Neural progenitor cell (in vitro differentiated cells): ENCODE results near the gene GIGYF2. TPM values are rescaled to one million over a fixed set of nuclear protein-coding genes. Genes with fewer than 3 reads are reported as not detected.
A peak's percentile ranks its signal among the peaks of the same experiment; 100 is the strongest.

Experiments used
- DNase-seq: peaks from one replicate; pipeline ENCODE4 v3.0.0-alpha.2; 2016; ENCODE audit warnings: low spot score
- H2AFZ ChIP-seq: fragments of 200-600 bp; sonication (generic); replicated peaks from 2 replicates; pipeline ENCODE4 v1.6.1; 2016; ENCODE audit warnings: antibody characterized with exemption
- H3F3A ChIP-seq: fragments of 200-600 bp; sonication (generic); 2 replicates; pipeline ENCODE4 v1.6.1; 2016; ENCODE audit warnings: antibody characterized with exemption, low read depth
- H3K27ac ChIP-seq: fragments of 200-600 bp; sonication (generic); 2 replicates; pipeline ENCODE4 v1.5.1; 2016; ENCODE audit warnings: mild to moderate bottlenecking
- H3K27me3 ChIP-seq: fragments of 200-600 bp; sonication (generic); 2 replicates; pipeline ENCODE4 v1.6.1; 2016; ENCODE audit warnings: mild to moderate bottlenecking, moderate library complexity
- H3K36me3 ChIP-seq: fragments of 200-600 bp; sonication (generic); 2 replicates; pipeline ENCODE4 v1.5.1; 2016
- H3K4me1 ChIP-seq: fragments of 200-600 bp; sonication (generic); 2 replicates; pipeline ENCODE4 v1.6.1; 2016; ENCODE audit warnings: mixed run types
- H3K4me2 ChIP-seq: fragments of 200-600 bp; sonication (generic); 2 replicates; pipeline ENCODE4 v1.6.1; 2016
- H3K4me3 ChIP-seq: fragments of 200-600 bp; sonication (generic); 2 replicates; pipeline ENCODE4 v1.5.1; 2016
- H3K79me2 ChIP-seq: fragments of 200-600 bp; sonication (generic); 2 replicates; pipeline ENCODE4 v1.6.1; 2016; ENCODE audit warnings: low read depth
- H3K9ac ChIP-seq: fragments of 200-600 bp; sonication (generic); 2 replicates; pipeline ENCODE4 v1.6.1; 2016
- H3K9me3 ChIP-seq: fragments of 200-600 bp; sonication (generic); 2 replicates; pipeline ENCODE4 v1.5.1; 2016; ENCODE audit warnings: low read depth
- H4K20me1 ChIP-seq: fragments of 200-600 bp; sonication (generic); 2 replicates; pipeline ENCODE4 v1.6.1; 2016; ENCODE audit warnings: low read depth
- H3K27ac Mint-ChIP-seq: 3 replicates; pipeline ENCODE4 v1.8.0; 2021; ENCODE audit warnings: mixed read lengths
- H3K27me3 Mint-ChIP-seq: 2 replicates; pipeline ENCODE4 v1.8.0; 2022; ENCODE audit warnings: low read depth, mild to moderate bottlenecking, inconsistent platforms, moderate library complexity, mixed read lengths; ENCODE audit not compliant: insufficient read depth
- H3K36me3 Mint-ChIP-seq: 3 replicates; pipeline ENCODE4 v1.8.0; 2021; ENCODE audit warnings: mixed read lengths
- H3K4me1 Mint-ChIP-seq: 3 replicates; pipeline ENCODE4 v1.8.0; 2021; ENCODE audit warnings: mixed read lengths
- H3K4me3 Mint-ChIP-seq: 3 replicates; pipeline ENCODE4 v1.8.0; 2021; ENCODE audit warnings: mild to moderate bottlenecking, moderate library complexity, mixed read lengths
- H3K9me3 Mint-ChIP-seq: 3 replicates; pipeline ENCODE4 v1.8.0; 2020; ENCODE audit warnings: mixed read lengths
- CTCF ChIP-seq: fragments of 200-600 bp; sonication (generic); IDR thresholded peaks from 2 replicates; pipeline ENCODE4 v1.5.1; 2017; ENCODE audit warnings: antibody characterized with exemption, mild to moderate bottlenecking
- EZH2 ChIP-seq: fragments of 200-600 bp; sonication (generic); IDR thresholded peaks from 2 replicates; pipeline ENCODE4 v1.6.1; 2017; ENCODE audit warnings: antibody characterized with exemption, mild to moderate bottlenecking, moderate library complexity
- EZH2phosphoT487 ChIP-seq: fragments of 200-600 bp; sonication (generic); IDR thresholded peaks from 2 replicates; pipeline ENCODE4 v1.6.1; 2017; ENCODE audit warnings: antibody characterized with exemption
- total RNA-seq: library from RNA; depleted of rRNA; stranded (reverse); fragments of >200 nt; gene quantifications from 2 replicates; pipeline ENCODE4 v1.2.3, GENCODE V29; 2015; ENCODE audit warnings: low replicate concordance

The GIGYF2 gene
- total RNA-seq, 1 donor from 2014 or later, result 76.3 TPM

- H3F3A ChIP-seq, result no peaks in the 10 kb centered on the region
- H2AFZ ChIP-seq, result no peak overlapping the region
- H3K4me3 Mint-ChIP-seq, result no peak overlapping the region
- H3K4me1 ChIP-seq, result peaks cover 25% of the 10 kb centered on the region
- no peak overlapping the region for H3K9ac ChIP-seq
- no peaks in the 10 kb centered on the region for H3K27me3 ChIP-seq
- H3K9me3 Mint-ChIP-seq, result no peaks in the 10 kb centered on the region
- H3K27ac Mint-ChIP-seq, result no peak overlapping the region
- H3K4me1 Mint-ChIP-seq, result peaks cover 34% of the 10 kb centered on the region
- peaks cover 8% of the 10 kb centered on the region for H3K27me3 Mint-ChIP-seq
- TF ChIP-seq EZH2 (no peak), EZH2phosphoT487 (no peak), CTCF (no peak)
- no peak for DNase-seq
- peak overlapping the region; percentile 99 for H3K4me3 ChIP-seq
- no peak overlapping the region for H3K27ac ChIP-seq
- peak overlapping the region; percentile 84 for H3K4me2 ChIP-seq
- H3K36me3 ChIP-seq, result no peaks in the 10 kb centered on the region
- no peaks in the 10 kb centered on the region for H3K9me3 ChIP-seq
- peaks cover 52% of the 10 kb centered on the region for H4K20me1 ChIP-seq
- peaks cover 80% of the 10 kb centered on the region for H3K79me2 ChIP-seq
- peaks cover 27% of the 10 kb centered on the region for H3K36me3 Mint-ChIP-seq
Observed at GRCh38 chr2:232700154-232700553, 3.0 kb downstream of the GIGYF2 start.

GRCh38 chr2:232707076-232707475 lies 9.9 kb downstream of the GIGYF2 start:
- Histone ChIP-seq H2AFZ (no peak overlapping the region), H3K9me3 (no peaks in the 10 kb centered on the region), H3K4me1 (no peaks in the 10 kb centered on the region), H3K27me3 (no peaks in the 10 kb centered on the region), H4K20me1 (peaks cover 24% of the 10 kb centered on the region), H3K4me2 (no peak overlapping the region), H3K9ac (no peak overlapping the region), H3K27ac (no peak overlapping the region), H3K4me3 (no peak overlapping the region), H3K79me2 (peaks cover 100% of the 10 kb centered on the region), H3K36me3 (peaks cover 11% of the 10 kb centered on the region), H3F3A (no peaks in the 10 kb centered on the region)
- H3K27ac Mint-ChIP-seq, result no peak overlapping the region
- no peaks in the 10 kb centered on the region for H3K9me3 Mint-ChIP-seq
- TF ChIP-seq EZH2, result no peak
- TF ChIP-seq EZH2phosphoT487, result no peak
- TF ChIP-seq CTCF, result no peak
- H3K27me3 Mint-ChIP-seq, result no peaks in the 10 kb centered on the region
- H3K36me3 Mint-ChIP-seq, result peaks cover 37% of the 10 kb centered on the region
- no peak for DNase-seq
- no peak overlapping the region for H3K4me3 Mint-ChIP-seq
- H3K4me1 Mint-ChIP-seq, result no peaks in the 10 kb centered on the region

DNA sequence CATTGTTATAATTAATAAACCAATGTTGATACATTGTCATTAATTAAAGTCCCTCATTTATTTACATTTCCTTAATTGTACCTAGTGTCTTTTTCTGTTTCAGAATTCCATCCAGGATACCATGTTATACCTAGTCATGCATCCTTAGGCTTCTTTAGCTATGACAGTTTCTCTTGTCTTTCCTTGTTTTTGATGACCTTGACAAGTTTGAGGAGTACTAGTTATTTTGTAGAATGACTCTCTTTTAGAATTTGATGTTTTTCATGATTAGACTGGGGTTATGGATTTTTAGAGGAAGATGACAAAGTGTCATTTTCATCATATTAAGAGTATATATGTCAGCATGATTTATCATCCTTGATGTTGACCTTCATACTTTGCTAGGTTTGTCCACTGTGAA lies 16.4 kb downstream of the GIGYF2 start:
- H3K79me2 ChIP-seq, result peaks cover 100% of the 10 kb centered on the region
- no peak overlapping the region for H3K4me3 Mint-ChIP-seq
- H3F3A ChIP-seq, result no peaks in the 10 kb centered on the region
- no peak overlapping the region for H3K4me2 ChIP-seq
- H3K27me3 Mint-ChIP-seq, result no peaks in the 10 kb centered on the region
- H2AFZ ChIP-seq, result no peak overlapping the region
- TF ChIP-seq EZH2, result no peak
- no peak for TF ChIP-seq CTCF
- TF ChIP-seq EZH2phosphoT487, result no peak
- no peak overlapping the region for H3K27ac Mint-ChIP-seq
- no peaks in the 10 kb centered on the region for H3K9me3 Mint-ChIP-seq
- H3K4me1 Mint-ChIP-seq, result no peaks in the 10 kb centered on the region
- peaks cover 38% of the 10 kb centered on the region for H4K20me1 ChIP-seq
- H3K36me3 Mint-ChIP-seq, result peaks cover 25% of the 10 kb centered on the region
- peaks cover 10% of the 10 kb centered on the region for H3K36me3 ChIP-seq
- H3K27me3 ChIP-seq, result no peaks in the 10 kb centered on the region
- no peaks in the 10 kb centered on the region for H3K4me1 ChIP-seq
- no peak overlapping the region for H3K9ac ChIP-seq
- H3K4me3 ChIP-seq, result no peak overlapping the region
- no peak overlapping the region for H3K27ac ChIP-seq
- no peaks in the 10 kb centered on the region for H3K9me3 ChIP-seq
- DNase-seq, result no peak
